ENCODE results near the gene GIMD1.

- TF ChIP-seq CTCF (IDR thresholded peaks at IDR 0.05) (no peak), POLR2A (IDR thresholded peaks at IDR 0.05) (no peak)
Measured at GRCh38 chr4:106315476-106315967, 53.1 kb downstream of the GIMD1 start.
